Loucy (cell line): ENCODE data around the gene UCMA.
"Not testable (repeated sequence)": the region's sequence is repeated elsewhere in the genome, so short reads cannot be mapped to it uniquely, and the experiment has no call there.

ENCODE experiments used
- H2AFZ ChIP-seq: fragments of 200-600 bp; sonication (generic); 2 replicates; pipeline ENCODE4 v1.6.0; 2016; ENCODE audit warnings: antibody characterized with exemption, mild to moderate bottlenecking, low read length, moderate library complexity
- H3F3A ChIP-seq: fragments of 200-600 bp; 2 replicates; pipeline ENCODE4 v1.6.0; 2016; ENCODE audit warnings: antibody characterized with exemption, low read depth, mild to moderate bottlenecking
- H3K27me3 ChIP-seq: fragments of 200-600 bp; sonication (generic); 2 replicates; pipeline ENCODE4 v1.6.1; 2014; ENCODE audit warnings: low read length, mild to moderate bottlenecking; ENCODE audit not compliant: insufficient read depth, poor library complexity, severe bottlenecking
- H3K36me3 ChIP-seq: fragments of 200-600 bp; sonication (generic); 2 replicates; pipeline ENCODE4 v1.6.1; 2016; ENCODE audit warnings: low read length; ENCODE audit not compliant: insufficient read depth
- H3K4me1 ChIP-seq: fragments of 200-600 bp; sonication (generic); 2 replicates; pipeline ENCODE4 v1.5.1; 2014; ENCODE audit warnings: low read length, mild to moderate bottlenecking; ENCODE audit not compliant: insufficient read depth, poor library complexity, severe bottlenecking
- H3K4me2 ChIP-seq: fragments of 200-600 bp; sonication (generic); 2 replicates; pipeline ENCODE4 v1.6.0; 2014; ENCODE audit warnings: antibody characterized with exemption, low read length, low read depth, mild to moderate bottlenecking; ENCODE audit not compliant: poor library complexity, severe bottlenecking
- H3K4me3 ChIP-seq: fragments of 200-600 bp; sonication (generic); 2 replicates; pipeline ENCODE4 v1.5.1; 2014; ENCODE audit warnings: low read length, mild to moderate bottlenecking, mixed read lengths; ENCODE audit not compliant: poor library complexity, severe bottlenecking
- H3K79me2 ChIP-seq: fragments of 200-600 bp; sonication (generic); 2 replicates; pipeline ENCODE4 v1.6.1; 2014; ENCODE audit warnings: low read length; ENCODE audit not compliant: insufficient read depth
- H3K9ac ChIP-seq: fragments of 200-600 bp; sonication (generic); 2 replicates; pipeline ENCODE4 v1.6.0; 2014; ENCODE audit warnings: mild to moderate bottlenecking, low read depth, low read length, moderate library complexity; ENCODE audit not compliant: poor library complexity, severe bottlenecking
- H3K9me2 ChIP-seq: fragments of 200-600 bp; sonication (generic); replicated peaks from 2 replicates; pipeline ENCODE4 v1.6.1; 2016; ENCODE audit warnings: low read depth, low read length, mixed read lengths
- H3K9me3 ChIP-seq: fragments of 200-600 bp; sonication (generic); 2 replicates; pipeline ENCODE4 v1.6.1; 2014; ENCODE audit warnings: mild to moderate bottlenecking, antibody characterized with exemption, low read length, low read depth; ENCODE audit not compliant: insufficient read depth
- H4K20me1 ChIP-seq: fragments of 200-600 bp; sonication (generic); 2 replicates; pipeline ENCODE4 v1.6.0; 2014; ENCODE audit warnings: antibody characterized with exemption, low read length, mild to moderate bottlenecking; ENCODE audit not compliant: insufficient read depth, poor library complexity, severe bottlenecking
- EZH2phosphoT487 ChIP-seq: fragments of 200-600 bp; IDR thresholded peaks from 2 replicates; pipeline ENCODE4 v1.6.1; 2018; ENCODE audit warnings: antibody characterized with exemption, mild to moderate bottlenecking, moderate library complexity, borderline replicate concordance
- TF ChIP-seq, protein P1 (sequence below): fragments of 200-600 bp; sonication (generic); conservative IDR thresholded peaks from 2 replicates; pipeline ENCODE4 v1.5.1; 2014; ENCODE audit warnings: mild to moderate bottlenecking, antibody characterized with exemption, low read length

The UCMA gene

DNA sequence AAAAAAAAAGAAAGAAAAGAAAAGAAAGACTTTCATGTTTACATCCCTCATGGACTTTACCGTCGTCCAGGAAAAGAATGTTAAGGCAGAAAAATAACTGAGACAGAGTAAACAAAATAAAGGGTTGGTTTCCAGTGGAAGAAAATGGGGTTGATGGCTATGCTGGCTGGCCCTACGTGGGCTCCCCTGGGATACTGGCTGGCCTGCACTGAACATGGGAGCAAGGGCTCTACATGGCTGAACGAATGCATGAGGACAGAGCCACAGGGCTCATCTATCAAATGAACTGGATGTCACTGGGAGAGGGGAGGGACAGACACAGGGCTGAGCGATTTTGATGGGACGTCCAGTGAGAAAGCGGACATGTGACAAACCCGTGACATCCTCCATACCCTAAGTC, 2.5 kb upstream of the UCMA start:
- TF ChIP-seq, protein P1, sequence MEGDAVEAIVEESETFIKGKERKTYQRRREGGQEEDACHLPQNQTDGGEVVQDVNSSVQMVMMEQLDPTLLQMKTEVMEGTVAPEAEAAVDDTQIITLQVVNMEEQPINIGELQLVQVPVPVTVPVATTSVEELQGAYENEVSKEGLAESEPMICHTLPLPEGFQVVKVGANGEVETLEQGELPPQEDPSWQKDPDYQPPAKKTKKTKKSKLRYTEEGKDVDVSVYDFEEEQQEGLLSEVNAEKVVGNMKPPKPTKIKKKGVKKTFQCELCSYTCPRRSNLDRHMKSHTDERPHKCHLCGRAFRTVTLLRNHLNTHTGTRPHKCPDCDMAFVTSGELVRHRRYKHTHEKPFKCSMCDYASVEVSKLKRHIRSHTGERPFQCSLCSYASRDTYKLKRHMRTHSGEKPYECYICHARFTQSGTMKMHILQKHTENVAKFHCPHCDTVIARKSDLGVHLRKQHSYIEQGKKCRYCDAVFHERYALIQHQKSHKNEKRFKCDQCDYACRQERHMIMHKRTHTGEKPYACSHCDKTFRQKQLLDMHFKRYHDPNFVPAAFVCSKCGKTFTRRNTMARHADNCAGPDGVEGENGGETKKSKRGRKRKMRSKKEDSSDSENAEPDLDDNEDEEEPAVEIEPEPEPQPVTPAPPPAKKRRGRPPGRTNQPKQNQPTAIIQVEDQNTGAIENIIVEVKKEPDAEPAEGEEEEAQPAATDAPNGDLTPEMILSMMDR, result no peak
- TF ChIP-seq EZH2phosphoT487, result no peak

DNA sequence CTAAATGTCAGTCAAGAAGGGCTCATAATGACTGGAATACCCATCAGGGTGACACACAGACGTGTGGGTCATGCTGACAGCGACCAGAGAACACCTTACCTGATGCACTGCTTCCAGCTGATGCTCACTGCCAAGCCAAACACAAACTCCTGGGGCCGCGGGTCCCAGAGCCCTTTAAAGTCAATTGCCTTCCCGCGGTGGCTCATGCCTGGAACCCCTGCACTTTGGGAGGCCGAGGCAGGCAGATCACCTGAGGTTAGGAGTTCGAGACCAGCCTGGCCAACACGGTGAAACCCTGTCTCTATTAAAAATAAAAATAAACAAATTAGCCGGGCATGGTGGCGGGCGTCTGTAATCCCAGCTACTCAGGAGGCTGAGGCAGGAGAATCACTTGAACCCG, 562 bp upstream of the UCMA start:
- H4K20me1 ChIP-seq, H3K9ac ChIP-seq, H2AFZ ChIP-seq, H3K27me3 ChIP-seq, H3K4me2 ChIP-seq, H3K4me1 ChIP-seq, H3K36me3 ChIP-seq, H3K9me3 ChIP-seq, H3K79me2 ChIP-seq, H3K4me3 ChIP-seq, H3K9me2 ChIP-seq, H3F3A ChIP-seq: not testable (repeated sequence)

More for the DNA sequence above, 2.5 kb upstream of the UCMA start:
- Histone ChIP-seq H2AFZ (no peak overlapping the region), H3K9me2 (no peaks in the 10 kb centered on the region), H3K79me2 (no peaks in the 10 kb centered on the region), H3K4me2 (no peak overlapping the region), H4K20me1 (no peaks in the 10 kb centered on the region), H3K4me3 (no peak overlapping the region), H3K9me3 (no peaks in the 10 kb centered on the region), H3K4me1 (no peaks in the 10 kb centered on the region), H3K36me3 (no peaks in the 10 kb centered on the region), H3K9ac (no peak overlapping the region), H3F3A (no peaks in the 10 kb centered on the region), H3K27me3 (no peaks in the 10 kb centered on the region)

DNA sequence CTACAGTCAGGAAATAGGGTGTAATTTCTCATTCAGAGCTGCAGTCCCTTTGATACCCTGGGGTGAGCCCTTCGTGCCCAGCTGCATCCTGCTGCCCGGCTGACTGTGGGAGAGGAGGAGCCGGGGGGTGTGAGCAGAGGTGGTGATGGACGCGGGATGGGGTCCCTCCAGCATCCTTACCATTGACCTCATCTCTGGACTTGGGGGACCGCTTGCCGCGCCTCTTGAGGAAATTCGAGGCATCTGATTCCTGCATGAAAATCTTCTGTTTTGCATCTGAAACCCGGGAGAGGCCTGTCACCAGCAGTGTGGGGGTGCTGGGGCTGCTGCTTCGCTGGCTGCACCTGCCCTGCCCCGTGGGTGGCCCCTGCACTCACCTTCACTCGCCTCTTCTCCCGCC, 816 bp downstream of the UCMA start:
- Histone ChIP-seq H3K79me2 (no peaks in the 10 kb centered on the region), H3F3A (no peaks in the 10 kb centered on the region), H3K36me3 (no peaks in the 10 kb centered on the region), H3K27me3 (no peaks in the 10 kb centered on the region), H3K9me3 (no peaks in the 10 kb centered on the region), H3K4me1 (no peaks in the 10 kb centered on the region), H3K9me2 (no peaks in the 10 kb centered on the region), H3K9ac (no peak overlapping the region), H3K4me3 (no peak overlapping the region), H4K20me1 (no peaks in the 10 kb centered on the region), H2AFZ (no peak overlapping the region), H3K4me2 (no peak overlapping the region)
- TF ChIP-seq EZH2phosphoT487, result no peak
- TF ChIP-seq, protein P1, result no peak

DNA sequence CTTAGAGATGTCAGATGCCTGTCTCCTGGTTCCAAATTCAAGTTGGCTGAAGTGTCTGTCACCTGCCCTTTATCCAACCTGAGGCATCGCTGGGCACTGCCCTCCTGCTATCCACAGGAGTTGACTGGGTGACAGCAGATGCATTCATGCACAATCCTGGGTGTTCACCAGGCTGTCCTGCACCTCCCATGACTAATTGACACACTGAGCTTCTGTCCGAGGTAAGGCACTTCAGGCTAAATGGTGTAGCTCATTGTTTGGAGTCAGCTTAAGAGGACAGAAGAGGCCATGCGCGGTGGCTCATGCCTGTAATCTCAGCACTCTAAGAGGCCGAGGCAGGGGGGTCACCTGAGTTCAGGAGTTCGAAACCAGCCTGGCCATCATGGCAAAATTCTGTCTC, 2.4 kb downstream of the UCMA start:
- TF ChIP-seq EZH2phosphoT487, result no peak
- TF ChIP-seq, protein P1, result no peak
- Histone ChIP-seq H3K4me3 (no peak overlapping the region), H4K20me1 (no peaks in the 10 kb centered on the region), H3K4me2 (no peak overlapping the region), H3K9ac (no peak overlapping the region), H3K4me1 (no peaks in the 10 kb centered on the region), H3K79me2 (no peaks in the 10 kb centered on the region), H2AFZ (no peak overlapping the region; the same call in 1 of the 2 replicates), H3F3A (no peaks in the 10 kb centered on the region), H3K36me3 (no peaks in the 10 kb centered on the region), H3K9me3 (no peaks in the 10 kb centered on the region), H3K27me3 (no peaks in the 10 kb centered on the region), H3K9me2 (no peaks in the 10 kb centered on the region)
